Middle frontal gyrus (tissue), 1 donor: ENCODE data around the gene SUPT5H.

Experiments used
- DNase-seq: peaks from one replicate; pipeline ENCODE4 v3.0.0-alpha.2; 2015; ENCODE audit warnings: low spot score; ENCODE audit errors: extremely low spot score

Gene SUPT5H

GRCh38 chr19:39520541-39521484, 75.4 kb downstream of the SUPT5H start:
- no peak for DNase-seq

- no peak for DNase-seq
Measured at GRCh38 chr19:39524495-39524894, 79.1 kb downstream of the SUPT5H start.

GRCh38 chr19:39525205-39525604, 79.8 kb downstream of the SUPT5H start:
- no peak for DNase-seq
